ENCODE data around the gene MYOZ2.
"Not testable (repeated sequence)": the region's sequence is repeated elsewhere in the genome, so short reads cannot be mapped to it uniquely, and the experiment has no call there.

MYOZ2 gene

GRCh38 chr4:119170195-119170594 lies 34.6 kb downstream of the MYOZ2 start:
- no peak for DNase-seq (ENCODE audit: extremely low read depth, low read depth)
- no peak for TF ChIP-seq CTCF (IDR thresholded peaks at IDR 0.05; ENCODE audit: low read depth, low read length)

- no peak for DNase-seq (ENCODE audit: extremely low read depth, low read depth)
Observed at GRCh38 chr4:119172223-119172622, 36.6 kb downstream of the MYOZ2 start.

GRCh38 chr4:119173729-119174361 lies 38.2 kb downstream of the MYOZ2 start:
- not testable (repeated sequence) for DNase-seq (ENCODE audit: extremely low read depth, low read depth)

More at GRCh38 chr4:119172223-119172622, 36.6 kb downstream of the MYOZ2 start:
- no peak for TF ChIP-seq CTCF (IDR thresholded peaks at IDR 0.05; ENCODE audit: low read depth, low read length)

- no peak for DNase-seq (ENCODE audit: extremely low read depth, low read depth)
- TF ChIP-seq CTCF (IDR thresholded peaks at IDR 0.05; ENCODE audit: low read depth, low read length), result no peak
Observed at GRCh38 chr4:119179011-119179410, 43.4 kb downstream of the MYOZ2 start.

GRCh38 chr4:119184128-119184527 lies 48.5 kb downstream of the MYOZ2 start:
- no peak for DNase-seq (ENCODE audit: extremely low read depth, low read depth)
- no peak for TF ChIP-seq CTCF (IDR thresholded peaks at IDR 0.05; ENCODE audit: low read depth, low read length)

GRCh38 chr4:119189638-119190037 lies 54.0 kb downstream of the MYOZ2 start:
- TF ChIP-seq CTCF (IDR thresholded peaks at IDR 0.05; ENCODE audit: low read depth, low read length), result no peak

GRCh38 chr4:119190354-119190753 lies 54.7 kb downstream of the MYOZ2 start:
- DNase-seq (ENCODE audit: extremely low read depth, low read depth), result no peak
- TF ChIP-seq CTCF (IDR thresholded peaks at IDR 0.05; ENCODE audit: low read depth, low read length), result no peak

More at GRCh38 chr4:119189638-119190037, 54.0 kb downstream of the MYOZ2 start:
- no peak for DNase-seq (ENCODE audit: extremely low read depth, low read depth)

- DNase-seq (ENCODE audit: extremely low read depth, low read depth), result no peak
- TF ChIP-seq CTCF (IDR thresholded peaks at IDR 0.05; ENCODE audit: low read depth, low read length), result no peak
Observed at GRCh38 chr4:119191505-119191904, 55.9 kb downstream of the MYOZ2 start.

Data from AG09319 (cell line).